Motor neuron (in vitro differentiated cells): ENCODE measurements around the gene TSGA10IP. TPM values are rescaled to one million over a fixed set of nuclear protein-coding genes. Genes with fewer than 3 reads are reported as not detected.

Source experiments
- ATAC-seq, 8 experiments: fragments of 200-7000 bp; cut with Tn5 transposase; replicated peaks in 6 of 8; 2 replicates each; pipeline ENCODE4 v1.8.0; 2021; ENCODE audit warnings: mild to moderate bottlenecking in 8 of 8, moderate library complexity in 8 of 8
- H3K27ac ChIP-seq, 2 donors: fragments of 250-450 bp; sonication (Bioruptor Pico); 2 replicates each; pipeline ENCODE4 v1.9.0; 2021; ENCODE audit warnings: antibody characterized with exemption in 2 of 2, mild to moderate bottlenecking in 2 of 2, moderate library complexity in 1 of 2
- H3K4me1 ChIP-seq, 2 donors: fragments of 250-450 bp; sonication (Bioruptor Pico); replicated peaks in 1 of 2; 2 replicates each; pipeline ENCODE4 v1.6.1; 2021; ENCODE audit warnings: antibody characterized with exemption in 2 of 2, mild to moderate bottlenecking in 2 of 2, moderate library complexity in 1 of 2
- H3K4me3 ChIP-seq, 5 donors: fragments of 250-450 bp; sonication (Bioruptor Pico); 2 replicates each; pipeline ENCODE4 v1.9.0; 2021; ENCODE audit warnings: antibody characterized with exemption in 5 of 5, mild to moderate bottlenecking in 5 of 5, moderate library complexity in 4 of 5
- WGBS, 10 experiments: fragments of 450-650 bp; shearing (Covaris generic); methylation state at CpG; one replicate each; pipeline ENCODE4 v1.0.0; 2022; 5-methylcytosine and 5-hydroxymethylcytosine counted together
- in situ Hi-C, 9 experiments: fragments of 400-800 bp; cut with MboI; loops; one replicate each; pipeline ENCODE4 v1.15.0; 2021; ENCODE audit warnings: low sequenced_read_pairs in 9 of 9, low pct_unique_long_range_greater_than_20kb in 2 of 9; ENCODE audit not compliant: unreplicated experiment in 9 of 9
- total RNA-seq, 8 experiments: library from RNA; unstranded; fragments of 300-600 nt; gene quantifications; 2 replicates each; pipeline versions ENCODE4 v1.2.3 to v1.2.4, GENCODE V29; 2022

TSGA10IP gene
- total RNA-seq, 8 experiments from 2014 or later: 0.16 to 1.1 (median 0.57) TPM; not detected in 2

DNA sequence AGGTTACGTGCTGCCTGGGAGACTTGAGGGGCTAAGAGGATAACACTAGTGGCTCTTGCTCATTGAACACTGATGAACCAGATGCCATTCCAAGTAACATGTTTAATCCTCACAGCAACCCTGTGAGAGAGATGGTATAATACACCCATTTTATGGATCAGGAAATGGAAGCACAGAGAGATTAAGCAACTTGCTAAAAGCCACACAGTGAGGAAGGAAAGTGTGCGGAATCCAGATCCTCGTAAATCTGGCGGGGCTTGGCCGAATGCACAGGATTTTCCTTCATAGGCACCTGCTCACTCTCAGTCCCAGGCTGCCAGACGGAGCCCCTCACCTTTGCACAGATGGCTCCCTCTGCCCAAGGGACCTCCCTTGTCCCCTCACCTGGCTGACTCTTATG, 37.4 kb upstream of the TSGA10IP start:
- in situ Hi-C loops: no loop called here
- peaks cover 0 to 5% of the 10 kb centered on the region in 2 donors for H3K4me1 ChIP-seq
- ATAC-seq: no peak
- no peak overlapping the region for H3K4me3 ChIP-seq
- WGBS, 10 experiments: 80 to 96% (median 90%) methylated on average over 1 to 6 of the region's 6 CpGs; no CpG with 5 or more reads in 4 of the 10 experiments
- no peak overlapping the region for H3K27ac ChIP-seq

DNA sequence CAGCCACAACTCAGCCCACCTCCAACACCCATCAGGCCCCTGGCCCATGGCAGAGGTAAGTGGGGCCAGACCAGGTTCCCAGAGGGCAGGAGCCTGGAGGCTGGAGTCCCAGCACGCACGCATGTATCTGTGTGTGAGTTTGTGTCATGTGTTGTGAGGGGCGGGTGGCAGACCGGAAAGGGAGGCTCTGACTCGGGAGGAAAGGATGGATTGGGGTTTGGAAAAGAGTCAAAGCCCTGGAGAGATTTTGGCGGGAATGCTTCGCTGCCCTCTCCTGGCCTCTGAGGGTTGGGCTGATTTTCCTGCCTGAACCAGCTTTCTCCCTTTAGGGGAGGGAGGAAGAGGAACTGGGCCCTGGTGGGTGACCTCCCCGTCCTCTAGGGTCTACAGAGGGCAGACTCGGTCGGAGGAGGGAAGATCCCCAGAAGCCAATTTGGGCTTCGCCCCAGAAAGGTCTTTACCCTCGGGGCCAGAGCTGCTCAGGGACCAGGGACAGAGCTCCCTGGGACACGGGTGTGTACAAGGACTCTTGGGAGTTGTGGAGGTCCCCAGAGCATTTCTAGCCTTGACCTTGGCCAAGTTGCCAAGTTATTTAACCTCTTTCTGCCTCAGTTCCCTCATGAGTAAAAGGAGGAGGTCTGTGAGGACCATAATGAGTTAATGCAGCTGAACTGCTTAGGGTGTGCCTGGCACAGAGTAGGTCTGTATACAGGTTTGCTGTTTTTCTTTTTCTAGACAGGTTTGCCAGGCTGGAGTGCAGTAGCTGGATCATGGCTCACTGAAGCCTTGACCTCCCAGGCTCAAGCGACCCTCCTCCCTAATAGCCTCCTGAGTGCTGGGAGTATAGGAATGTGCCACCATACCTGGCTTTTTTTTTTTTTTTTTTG, 33.4 kb upstream of the TSGA10IP start:
- Histone ChIP-seq H3K4me1 (peaks cover 0 to 5% of the 10 kb centered on the region in 2 donors), H3K27ac (no peak overlapping the region), H3K4me3 (no peak overlapping the region)
- WGBS, 10 experiments: 4 to 100% (median 67%) methylated on average over 1 to 8 of the region's 14 CpGs; no CpG with 5 or more reads in 3 of the 10 experiments
- in situ Hi-C loops: no loop called here
- ATAC-seq: peak in 5 of 8 experiments; percentile 10 to 68 (median 16)

DNA sequence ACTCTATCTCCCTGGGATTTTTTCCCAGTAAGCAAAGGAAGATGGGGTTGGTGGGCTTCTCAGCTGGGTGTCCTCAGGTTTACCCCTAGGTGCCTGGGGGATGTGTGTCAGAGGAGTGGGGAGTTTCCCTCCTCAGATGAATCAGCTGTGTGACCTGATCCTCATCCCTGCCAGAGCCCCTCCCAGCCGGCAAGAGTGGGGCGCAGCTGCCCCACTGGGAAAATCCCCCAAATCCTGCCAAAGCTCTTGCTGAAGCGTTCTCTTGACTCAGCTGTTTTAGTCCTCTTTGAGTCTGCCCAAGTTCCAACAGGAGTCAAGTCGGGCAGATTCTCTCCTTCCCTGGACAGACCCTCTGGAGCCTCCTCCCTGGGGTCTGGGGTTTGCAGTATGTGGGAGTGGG, 32.4 kb upstream of the TSGA10IP start:
- 78 to 90% (median 88%) methylated on average over 1 to 3 of the region's 4 CpGs; no CpG with 5 or more reads in 7 of the 10 experiments for WGBS, 10 experiments
- H3K4me3 ChIP-seq: no peak overlapping the region
- H3K27ac ChIP-seq: no peak overlapping the region
- peaks cover 6 to 11% of the 10 kb centered on the region in 2 donors for H3K4me1 ChIP-seq
- in situ Hi-C loops: no loop called here
- ATAC-seq: no peak

DNA sequence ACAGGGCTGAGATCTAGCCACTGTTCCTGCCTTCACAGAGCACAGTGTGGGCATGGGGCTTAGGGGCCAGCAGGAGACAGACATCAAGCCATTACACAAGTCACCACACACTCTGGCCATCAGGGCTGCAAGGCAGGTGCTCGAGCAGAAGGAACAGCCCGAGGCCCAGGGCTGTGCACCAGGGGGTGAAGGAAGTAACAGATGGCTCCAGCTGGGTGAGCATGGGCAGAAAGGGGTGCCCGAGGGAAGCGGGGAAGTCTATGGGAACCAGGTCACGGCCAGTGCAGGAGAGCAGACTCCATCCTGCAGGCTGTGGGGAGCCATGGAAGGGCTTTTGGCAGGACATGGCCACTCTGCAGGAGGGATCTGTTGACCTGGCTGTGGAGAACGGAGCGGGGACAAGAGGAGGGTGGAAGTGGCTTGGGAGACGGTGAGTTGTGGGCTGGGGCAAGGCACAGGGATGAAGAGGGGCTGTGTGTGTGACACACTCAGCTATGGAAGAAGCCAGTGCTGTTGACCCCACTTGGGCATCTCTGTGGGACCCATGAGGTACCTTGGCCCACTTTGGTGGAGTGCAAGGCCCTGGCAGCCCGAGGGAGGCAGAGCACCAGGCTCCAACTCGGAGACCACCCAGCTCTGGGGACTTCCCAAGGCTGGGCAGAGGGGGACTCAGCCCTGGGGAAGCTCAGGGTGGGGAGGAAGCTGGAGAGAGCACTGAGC, 30.0 kb upstream of the TSGA10IP start:
- peaks cover 11 to 16% of the 10 kb centered on the region in 2 donors for H3K4me1 ChIP-seq
- in situ Hi-C loops: no loop called here
- H3K4me3 ChIP-seq: no peak overlapping the region
- no peak overlapping the region for H3K27ac ChIP-seq
- ATAC-seq: no peak
- WGBS, 10 experiments: 10 to 93% (median 83%) methylated on average over 2 to 8 of the region's 10 CpGs; no CpG with 5 or more reads in 6 of the 10 experiments

DNA sequence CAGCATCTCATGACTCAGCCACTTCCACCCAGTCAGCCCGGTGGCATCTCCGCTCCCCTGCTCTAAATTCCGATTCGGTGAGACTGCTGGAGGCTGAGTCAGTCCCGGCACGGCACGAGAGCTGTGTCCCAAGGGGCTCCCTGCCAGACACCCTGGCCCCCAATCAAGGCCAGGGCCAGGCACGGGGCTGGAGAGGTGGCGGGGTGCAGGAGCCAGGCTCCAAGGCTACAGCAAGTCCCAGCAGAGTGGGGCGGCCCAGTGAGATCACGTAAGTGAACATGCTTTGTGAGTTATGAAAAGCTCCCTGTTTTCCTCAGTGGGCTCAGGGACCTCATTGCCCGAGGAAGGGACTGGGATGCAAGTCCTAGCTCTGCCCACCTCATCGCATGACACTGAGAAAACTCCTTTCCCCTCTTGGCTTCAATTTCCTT, 29.4 kb upstream of the TSGA10IP start:
- in situ Hi-C loops: no loop called here
- peak in 7 of 8 experiments; percentile 23 to 48 (median 32) for ATAC-seq
- Histone ChIP-seq H3K4me3 (peak overlapping the region in 1 of 5 donors; percentile 13), H3K4me1 (peaks cover 17 to 22% of the 10 kb centered on the region in 2 donors), H3K27ac (no peak overlapping the region)
- 3 to 100% (median 39%) methylated on average over 1 to 7 of the region's 13 CpGs; no CpG with 5 or more reads in 6 of the 10 experiments for whole genome bisulfite sequencing, 10 experiments

DNA sequence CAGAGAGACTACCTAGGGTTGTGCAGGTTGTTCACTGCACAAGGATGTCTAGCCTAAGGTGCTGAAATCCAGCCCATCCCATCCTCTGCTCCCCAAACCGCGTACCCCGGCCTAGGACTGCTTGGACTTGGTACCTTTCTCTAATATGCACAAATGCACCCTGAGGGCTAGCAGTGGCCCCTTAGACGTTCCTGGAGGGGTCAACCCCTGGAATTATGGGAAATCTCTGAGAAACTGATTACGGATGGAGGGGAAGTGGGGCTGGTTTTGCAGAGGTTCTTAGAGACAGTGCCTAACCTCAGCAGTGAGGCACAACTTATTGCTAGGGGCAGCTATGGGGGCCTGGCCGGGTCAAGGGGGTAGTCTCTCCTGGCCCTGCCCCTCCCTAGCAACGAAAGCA, 28.9 kb upstream of the TSGA10IP start:
- no peak overlapping the region for H3K4me3 ChIP-seq
- WGBS, 10 experiments: 0 to 88% (median 57%) methylated on average over 1 to 6 of the region's 7 CpGs; no CpG with 5 or more reads in 4 of the 10 experiments
- H3K27ac ChIP-seq: no peak overlapping the region
- no peak for ATAC-seq
- H3K4me1 ChIP-seq: peaks cover 17 to 23% of the 10 kb centered on the region in 2 donors
- in situ Hi-C loops: no loop called here

DNA sequence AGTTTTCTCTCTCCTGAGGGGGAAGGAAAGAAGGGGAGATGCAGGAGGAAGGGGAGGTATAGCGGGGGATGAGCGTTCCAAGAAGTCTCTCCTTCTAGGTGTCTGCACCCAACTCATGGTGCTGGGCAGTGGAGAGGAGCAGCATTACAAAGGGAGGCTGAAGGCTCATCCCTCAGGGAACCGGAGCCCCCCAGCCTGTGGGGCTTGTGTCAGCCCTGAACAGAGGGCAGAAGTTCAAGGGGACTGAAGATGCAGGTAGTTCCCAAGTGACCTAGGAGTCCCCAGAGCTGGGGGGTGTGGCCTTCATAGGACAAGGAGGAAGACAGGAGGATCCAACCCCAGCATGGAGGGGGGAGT, 28.2 kb upstream of the TSGA10IP start:
- no CpG with 5 or more reads among the region's 3 CpGs for WGBS, 10 experiments
- no peak for ATAC-seq
- peaks cover 17% of the 10 kb centered on the region in 2 donors for H3K4me1 ChIP-seq
- in situ Hi-C loops: no loop called here
- H3K4me3 ChIP-seq: no peak overlapping the region
- H3K27ac ChIP-seq: no peak overlapping the region

DNA sequence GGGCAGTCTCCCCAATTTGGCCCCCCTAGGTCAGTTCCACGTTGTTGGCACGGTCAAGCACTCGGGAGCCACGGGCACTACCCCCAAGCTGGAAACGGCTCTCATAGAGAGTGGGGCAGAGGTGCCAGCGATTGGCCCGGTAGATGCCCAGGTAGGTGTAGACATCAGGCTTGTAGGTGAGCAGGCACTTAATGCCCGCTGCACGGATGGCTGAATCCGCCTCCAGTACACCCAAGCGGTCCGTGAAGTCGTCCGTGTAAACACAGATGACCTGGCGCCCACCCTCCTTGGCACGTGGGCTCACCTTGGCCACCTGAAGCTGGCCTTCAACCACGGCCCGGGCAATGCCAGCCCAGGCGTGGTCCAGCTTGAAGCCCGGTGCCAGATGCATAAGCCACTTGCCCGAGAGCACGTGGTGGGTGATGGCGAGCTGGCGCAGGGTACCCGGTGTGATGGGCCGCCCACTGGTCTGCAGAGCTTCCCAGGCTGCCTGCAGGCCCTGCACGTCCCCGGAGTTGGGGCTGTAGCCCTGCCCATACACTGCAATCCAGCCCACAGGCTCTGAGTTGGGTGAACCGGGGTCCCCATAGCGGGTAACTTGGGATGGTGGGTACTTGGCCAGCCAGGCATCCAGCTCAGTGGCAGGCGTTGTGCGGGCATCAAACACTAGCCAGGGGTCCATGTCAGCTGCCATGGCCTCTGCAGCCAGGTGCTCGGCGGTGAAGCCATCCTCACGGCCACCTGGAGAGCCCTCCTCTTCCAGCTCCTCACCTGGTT, 27.7 kb upstream of the TSGA10IP start:
- peak overlapping the region; percentile 89 to 97 (median 91) for H3K4me3 ChIP-seq
- no peak overlapping the region for H3K27ac ChIP-seq
- in situ Hi-C loops: no loop called here
- H3K4me1 ChIP-seq: peaks cover 17% of the 10 kb centered on the region in 2 donors
- no peak for ATAC-seq
- 40 to 94% (median 93%) methylated on average over 1 to 10 of the region's 35 CpGs; no CpG with 5 or more reads in 5 of the 10 experiments for WGBS, 10 experiments

DNA sequence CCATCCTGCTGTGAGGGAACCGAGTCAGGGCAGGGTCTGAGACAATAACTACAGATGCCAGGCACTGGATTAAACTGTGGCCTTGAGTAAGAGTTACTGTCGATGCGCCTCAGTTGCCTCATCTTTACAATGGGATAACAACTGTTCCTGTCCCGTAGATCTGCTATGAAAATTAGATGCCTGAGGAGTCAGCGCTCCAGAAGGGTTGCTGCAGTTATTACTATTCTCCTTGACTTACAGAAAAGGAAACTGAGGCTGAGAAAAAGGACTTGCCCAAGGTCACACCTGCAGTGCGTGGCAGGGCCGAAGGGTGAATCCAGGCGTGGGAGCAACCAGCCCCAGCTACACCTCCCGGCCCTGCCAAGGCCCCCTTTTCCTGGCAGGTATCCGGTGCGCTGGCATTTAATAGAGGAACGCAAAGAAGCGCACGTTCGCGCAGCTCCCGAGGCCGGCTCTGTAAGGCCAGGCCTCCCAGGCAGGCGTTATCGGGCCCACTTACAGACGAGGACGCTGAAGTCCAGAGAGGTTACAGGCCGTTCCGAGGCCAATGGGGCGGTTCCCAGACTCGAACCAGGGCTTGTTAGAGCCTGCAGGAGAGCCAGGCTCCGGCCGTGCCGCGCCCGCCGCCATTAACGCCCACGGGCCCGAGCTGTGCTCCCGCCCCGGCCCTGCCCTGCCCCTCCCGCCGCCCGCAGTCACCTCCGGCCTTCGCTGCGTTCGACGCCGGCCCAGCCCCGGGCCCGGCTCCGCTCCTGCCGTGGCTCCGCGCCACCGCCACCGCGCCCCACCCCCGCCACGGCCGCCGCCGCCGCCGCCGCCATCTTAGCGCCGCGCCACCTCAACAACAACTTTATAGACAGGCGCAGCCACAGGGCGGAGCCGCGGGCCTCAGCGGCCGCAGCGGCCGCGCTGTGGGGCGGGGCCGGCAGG, 26.8 kb upstream of the TSGA10IP start, which contains the start of gene C11orf68:
Gene C11orf68 (minus strand): TSS at position 852 of the 930 bp plus-strand sequence. CDS start 31 bp downstream, at position 821.
- Histone ChIP-seq H3K4me1 (peaks cover 17% of the 10 kb centered on the region in 2 donors), H3K27ac (peak within 1 kb of the TSS; percentile 92 to 96), H3K4me3 (peak within 1 kb of the TSS; percentile 89 to 97 (median 91))
- WGBS, 10 experiments: 6 to 63% (median 38%) methylated on average over 1 to 10 of the region's 77 CpGs; no CpG with 5 or more reads in 3 of the 10 experiments
- peak; percentile 44 to 78 (median 72) for ATAC-seq
- in situ Hi-C loops: no loop called here

DNA sequence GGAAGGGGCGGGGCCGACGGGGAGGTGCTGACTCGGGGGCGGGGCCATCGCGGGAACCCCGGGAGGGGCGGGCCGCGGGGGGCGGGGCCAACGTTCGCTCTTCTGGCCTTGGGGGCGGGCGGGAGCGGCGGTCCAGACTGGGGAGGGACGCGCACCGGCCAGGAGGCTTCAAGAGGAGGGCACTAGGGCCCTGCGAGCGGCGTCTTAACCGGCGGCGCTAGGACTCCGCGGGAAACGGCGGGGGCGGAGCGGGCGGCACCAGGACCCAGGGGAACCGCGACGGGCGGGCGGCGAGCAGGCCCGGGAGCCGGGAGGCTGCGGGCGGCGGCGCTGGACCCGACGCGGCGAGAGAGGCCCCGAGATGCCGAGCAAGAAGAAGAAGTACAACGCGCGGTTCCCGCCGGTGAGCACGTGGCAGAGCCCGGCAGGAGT, 26.1 kb upstream of the TSGA10IP start, which contains the start of gene DRAP1:
Gene DRAP1 (plus strand): TSS at position 286 of the 432 bp plus-strand sequence. CDS start 76 bp downstream, at position 362.
- no CpG with 5 or more reads among the region's 59 CpGs for WGBS, 10 experiments
- peak; percentile 74 to 93 (median 91) for ATAC-seq
- Histone ChIP-seq H3K4me1 (peaks cover 17% of the 10 kb centered on the region in 2 donors), H3K27ac (peak within 1 kb of the TSS; percentile 92 to 96), H3K4me3 (peak within 1 kb of the TSS; percentile 89 to 97 (median 91))
- in situ Hi-C loops: no loop called here

DNA sequence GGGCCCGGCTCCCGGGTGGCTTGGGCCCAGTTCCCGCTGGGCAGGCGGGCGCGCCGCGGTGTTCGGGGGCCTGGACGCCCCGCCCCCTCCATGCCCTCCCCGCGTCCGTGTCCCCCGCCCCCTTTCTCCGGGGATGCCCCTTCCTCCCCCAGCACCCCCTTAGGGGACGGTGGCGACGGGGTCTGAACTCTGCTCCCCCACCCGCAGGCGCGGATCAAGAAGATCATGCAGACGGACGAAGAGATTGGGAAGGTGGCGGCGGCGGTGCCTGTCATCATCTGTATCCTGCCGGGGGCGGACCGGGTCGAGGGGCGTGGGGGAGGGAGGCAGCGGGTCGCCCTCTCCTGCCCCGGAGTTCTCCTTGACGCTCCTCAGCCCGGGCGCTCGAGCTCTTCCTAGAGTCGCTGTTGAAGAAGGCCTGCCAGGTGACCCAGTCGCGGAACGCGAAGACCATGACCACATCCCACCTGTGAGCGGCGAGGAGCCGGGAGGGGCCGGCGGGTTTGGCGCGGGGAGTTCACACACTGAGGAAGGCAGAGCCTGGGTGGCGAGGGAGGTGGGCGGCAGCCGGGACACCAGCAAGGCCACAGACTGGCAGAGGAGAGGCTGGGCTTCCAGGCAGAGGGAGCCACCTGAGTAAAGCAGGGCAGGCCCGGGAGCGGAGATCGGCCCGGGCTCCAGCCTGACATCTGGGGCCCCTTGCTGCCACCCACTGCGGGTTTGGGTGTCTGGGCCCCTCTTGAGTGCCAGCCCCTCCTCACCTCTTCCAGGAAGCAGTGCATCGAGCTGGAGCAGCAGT, 25.5 kb upstream of the TSGA10IP start:
- in situ Hi-C loops: no loop called here
- 0 to 4% methylated on average over 1 to 12 of the region's 60 CpGs; no CpG with 5 or more reads in 8 of the 10 experiments for WGBS, 10 experiments
- peak in 5 of 8 experiments; percentile 6 to 49 (median 15) for ATAC-seq
- peaks cover 17% of the 10 kb centered on the region in 2 donors for H3K4me1 ChIP-seq
- peak overlapping the region; percentile 76 to 79 for H3K27ac ChIP-seq
- H3K4me3 ChIP-seq: peak overlapping the region; percentile 89 to 97 (median 91)
